Upper lobe of left lung (tissue), 6 donors: Measurements from ENCODE around the gene CCDC121. TPM values are rescaled to one million over a fixed set of nuclear protein-coding genes. Genes with fewer than 3 reads are reported as not detected.
A peak's percentile ranks its signal among the peaks of the same experiment; 100 is the strongest.

ENCODE experiments used
- ATAC-seq, 2 donors: fragments of 200-7000 bp; cut with Tn5 transposase; one replicate each; pipeline ENCODE4 v1.9.1; 2022; ENCODE audit warnings: mild to moderate bottlenecking in 2 of 2, moderate library complexity in 2 of 2; ENCODE audit not compliant: low FRiP score in 2 of 2
- DNase-seq, 2 donors: peaks; one replicate each; pipeline ENCODE4 v3.0.0-alpha.2; 2019 to 2020
- H3K27ac ChIP-seq, 4 donors: fragments of 200-600 bp; sonication (generic); one replicate each; pipeline ENCODE4 v1.5.1; 2016 to 2019
- H3K27me3 ChIP-seq, 4 donors: fragments of 200-600 bp; sonication (generic); one replicate each; pipeline ENCODE4 v1.5.1; 2017 to 2019
- H3K36me3 ChIP-seq, 4 donors: fragments of 200-600 bp; sonication (generic); one replicate each; pipeline ENCODE4 v1.5.1; 2016 to 2019
- H3K4me1 ChIP-seq, 4 donors: fragments of 200-600 bp; sonication (generic); one replicate each; pipeline ENCODE4 v1.5.1; 2018 to 2019
- H3K4me3 ChIP-seq, 4 donors: fragments of 200-600 bp; sonication (generic); one replicate each; pipeline ENCODE4 v1.5.1; 2017 to 2019; ENCODE audit warnings: mild to moderate bottlenecking in 2 of 4, moderate library complexity in 1 of 4
- H3K9me3 ChIP-seq, 4 donors: fragments of 200-600 bp; sonication (generic); one replicate each; pipeline ENCODE4 v1.5.1; 2018 to 2019
- CTCF ChIP-seq, 6 experiments: fragments of 450-650 bp in 4 of 6; fragments of 200-600 bp in 2 of 6; sonication (generic) in 2 of 6; IDR thresholded peaks; one replicate each; pipeline ENCODE4 v1.5.1; 2016 to 2019; ENCODE audit warnings: antibody characterized with exemption in 6 of 6
- EP300 ChIP-seq, 4 donors: sonication (generic); formaldehyde crosslinking; IDR thresholded peaks; one replicate each; pipeline ENCODE4 v1.5.1; 2017; ENCODE audit warnings: antibody characterized with exemption in 4 of 4, control low read depth in 2 of 4
- POLR2A ChIP-seq, 4 donors: fragments of 450-650 bp; IDR thresholded peaks; one replicate each; pipeline ENCODE4 v1.5.1; 2016 to 2017; ENCODE audit warnings: antibody characterized with exemption in 4 of 4, mild to moderate bottlenecking in 2 of 4
- POLR2AphosphoS5 ChIP-seq, 2 donors: sonication (generic); formaldehyde crosslinking; IDR thresholded peaks; one replicate each; pipeline ENCODE4 v1.5.1; 2017; ENCODE audit warnings: antibody characterized with exemption in 2 of 2
- WGBS, 2 donors: methylation state at CpG; one replicate each; pipeline ENCODE4 v1.1.5; 2017 to 2018; 5-methylcytosine and 5-hydroxymethylcytosine counted together
- small RNA-seq, 4 donors: library from RNA; depleted of rRNA; stranded (forward); fragments of <200 nt; gene quantifications; one replicate each; pipeline ENCODE3, GENCODE V24; 2016
- total RNA-seq, 6 donors: library from RNA; depleted of rRNA in 4 of 6; stranded (reverse); fragments of >200 nt in 4 of 6; gene quantifications; one replicate each; pipeline versions ENCODE4 v1.1.0 to v1.2.1, GENCODE V29; 2016 to 2021
- donor health status: DM: no; HTN: no; CAD: no; lungs with moderate emphysema.
- donor health status: DM: no; HTN: yes; CAD: no; lungs with severe emphysema.

The CCDC121 gene
- total RNA-seq, 6 donors from 2014 or later, result 1.3 to 7.3 (median 3.6) TPM

DNA sequence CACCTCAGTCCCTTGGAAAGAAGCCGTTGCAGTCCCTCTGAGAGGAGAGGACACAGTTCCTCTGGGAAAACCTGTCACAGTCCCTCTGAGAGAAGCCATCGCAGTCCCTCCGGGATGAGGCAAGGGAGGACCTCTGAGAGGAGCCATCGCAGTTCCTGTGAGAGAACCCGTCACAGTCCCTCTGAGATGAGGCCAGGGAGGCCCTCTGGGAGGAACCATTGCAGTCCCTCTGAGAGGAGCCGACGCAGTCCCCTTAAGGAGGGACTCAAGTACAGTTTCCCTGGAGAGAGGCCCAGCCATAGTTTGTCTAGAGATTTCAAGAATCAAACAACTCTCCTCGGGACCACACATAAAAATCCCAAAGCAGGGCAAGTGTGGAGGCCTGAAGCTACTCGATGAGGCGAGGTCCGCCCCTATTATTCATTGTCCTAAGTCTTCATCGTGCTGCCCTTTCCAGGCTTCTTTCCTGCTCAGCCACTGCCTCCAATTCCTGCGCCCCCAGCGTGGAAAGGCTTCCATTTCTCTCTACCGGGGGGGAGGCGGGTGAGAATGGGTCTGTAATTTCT, 46.6 kb downstream of the CCDC121 start:
- TF ChIP-seq POLR2A (IDR thresholded peaks at IDR 0.05) (no peak), EP300 (IDR thresholded peaks at IDR 0.05) (no peak), POLR2AphosphoS5 (IDR thresholded peaks at IDR 0.05) (no peak), CTCF (IDR thresholded peaks at IDR 0.05) (no peak)
- peaks cover 0 to 11% (median 4%) of the 10 kb centered on the region in 4 donors for H3K9me3 ChIP-seq
- ATAC-seq, result no peak
- peak overlapping the region; percentile 53 to 81 (median 77) for H3K27ac ChIP-seq
- H3K36me3 ChIP-seq, result no peaks in the 10 kb centered on the region
- H3K4me3 ChIP-seq, result peak overlapping the region; percentile 20 to 75 (median 64)
- no peaks in the 10 kb centered on the region for H3K27me3 ChIP-seq
- H3K4me1 ChIP-seq, result peaks cover 16 to 31% (median 20%) of the 10 kb centered on the region in 4 donors
- DNase-seq, result no peak
- 83 to 87% methylated on average over 10 to 16 of the region's 16 CpGs for WGBS, 2 donors

GRCh38 chr2:27581417-27582128, 47.2 kb downstream of the CCDC121 start:
- no peak for ATAC-seq
- Histone ChIP-seq H3K4me1 (peaks cover 16 to 28% (median 20%) of the 10 kb centered on the region in 4 donors), H3K4me3 (no peak overlapping the region), H3K9me3 (peaks cover 0 to 18% (median 8%) of the 10 kb centered on the region in 4 donors), H3K36me3 (no peaks in the 10 kb centered on the region), H3K27ac (no peak overlapping the region), H3K27me3 (no peaks in the 10 kb centered on the region)
- 91 to 95% methylated on average over 12 to 18 of the region's 19 CpGs for WGBS, 2 donors
- no peak for TF ChIP-seq POLR2A (IDR thresholded peaks at IDR 0.05)
- no peak for TF ChIP-seq POLR2AphosphoS5 (IDR thresholded peaks at IDR 0.05)
- TF ChIP-seq EP300 (IDR thresholded peaks at IDR 0.05), result no peak
- TF ChIP-seq CTCF (IDR thresholded peaks at IDR 0.05), result no peak
- DNase-seq, result no peak

Small RNA genes within 50 kb of the gene (small RNA-seq; reads per million reads assigned to genes)
- gene RF00340, result 0 reads per million in 4 donors

Other genes starting within 250 kb of the CCDC121 start
- 10 to 100 TPM in 5 of 6 donors, 1 to 10 TPM in 1; 9.3 to 31.4 (median 18.0) TPM for gene ZNF513, start 248.3 kb downstream of the CCDC121 start, total RNA-seq
- 10 to 100 TPM; 39.8 to 60.6 (median 55.3) TPM for gene PPM1G, start 219.4 kb downstream of the CCDC121 start, total RNA-seq
- gene NRBP1, start 200.4 kb downstream of the CCDC121 start, total RNA-seq, result 10 to 100 TPM; 46.5 to 81.5 (median 62.5) TPM
- 10 to 100 TPM; 13.8 to 39.7 (median 31.0) TPM for gene KRTCAP3, start 186.6 kb downstream of the CCDC121 start, total RNA-seq
- gene IFT172, start 139.3 kb downstream of the CCDC121 start, total RNA-seq, result 10 to 100 TPM; 24.3 to 80.6 (median 29.8) TPM
- gene FNDC4, start 133.8 kb downstream of the CCDC121 start, total RNA-seq, result 1 to 10 TPM in 5 of 6 donors, not detected in 1; 1.1 to 4.6 (median 2.6) TPM
- gene GCKR, start 132.2 kb downstream of the CCDC121 start, total RNA-seq, result under 1 TPM in 2 of 6 donors, not detected in 4; 0.24 to 0.83 TPM
- gene ZNF512, start 46.0 kb downstream of the CCDC121 start, total RNA-seq, result 10 to 100 TPM; 19.5 to 74.4 (median 26.4) TPM
- gene GPN1, start within 50 bp of the CCDC121 start, total RNA-seq, result 10 to 100 TPM in 5 of 6 donors, 1 to 10 TPM in 1; 9.3 to 31.2 (median 21.6) TPM
- gene SUPT7L, start 34.6 kb upstream of the CCDC121 start, total RNA-seq, result 10 to 100 TPM; 22.2 to 70.2 (median 25.0) TPM
- 10 to 100 TPM; 15.8 to 44.0 (median 21.6) TPM for gene SLC4A1AP, start 34.9 kb upstream of the CCDC121 start, total RNA-seq
- 100 to 1,000 TPM in 2 of 6 donors, 10 to 100 TPM in 4; 54.5 to 122 (median 72.4) TPM for gene MRPL33, start 142.7 kb upstream of the CCDC121 start, total RNA-seq